Activated CD4-positive, alpha-beta memory T cell treated with anti-CD3 and anti-CD28 coated beads, Interleukin-2, amount 10 ng/mL, durations not matched to agents 7 days and 5 days (primary cell): ENCODE measurements around the gene ZNF358. TPM values are rescaled to one million over a fixed set of nuclear protein-coding genes. Genes with fewer than 3 reads are reported as not detected.
A peak's percentile ranks its signal among the peaks of the same experiment; 100 is the strongest.

Source experiments
- CTCF ChIA-PET: fragments of 350-600 bp; sonication (Branson Sonifier 250); formaldehyde crosslinking; loops from one replicate; lab custom pipeline; 2021; ENCODE audit warnings: antibody characterized with exemption, inconsistent platforms; lab: Charles Lee
- POLR2A ChIA-PET: fragments of 350-600 bp; sonication (Branson Sonifier 250); formaldehyde crosslinking; loops from one replicate; lab custom pipeline; 2021; ENCODE audit warnings: antibody characterized with exemption; lab: Charles Lee
- DNase-seq: peaks from one replicate; pipeline ENCODE4 v3.0.0-alpha.2; 2020
- H3K27ac Mint-ChIP-seq: one replicate; pipeline ENCODE4 v1.8.0; 2021; ENCODE audit warnings: mild to moderate bottlenecking, mixed read lengths
- H3K27me3 Mint-ChIP-seq: one replicate; pipeline ENCODE4 v1.8.0; 2021; ENCODE audit warnings: mixed read lengths
- H3K36me3 Mint-ChIP-seq: one replicate; pipeline ENCODE4 v1.8.0; 2021; ENCODE audit warnings: low read depth, mixed read lengths
- H3K4me1 Mint-ChIP-seq: one replicate; pipeline ENCODE4 v1.8.0; 2021; ENCODE audit warnings: mixed read lengths
- H3K4me3 Mint-ChIP-seq: one replicate; pipeline ENCODE4 v1.8.0; 2021; ENCODE audit warnings: mild to moderate bottlenecking, mixed read lengths
- H3K9me3 Mint-ChIP-seq: one replicate; pipeline ENCODE4 v1.8.0; 2021; ENCODE audit warnings: mixed read lengths
- total RNA-seq, 2 experiments: library from RNA; stranded (reverse); gene quantifications; one replicate each; pipeline ENCODE4 v1.2.3, GENCODE V29; 2021

ZNF358 gene
- total RNA-seq, 2 experiments from 2014 or later = 5.5 to 7.5 TPM

DNA sequence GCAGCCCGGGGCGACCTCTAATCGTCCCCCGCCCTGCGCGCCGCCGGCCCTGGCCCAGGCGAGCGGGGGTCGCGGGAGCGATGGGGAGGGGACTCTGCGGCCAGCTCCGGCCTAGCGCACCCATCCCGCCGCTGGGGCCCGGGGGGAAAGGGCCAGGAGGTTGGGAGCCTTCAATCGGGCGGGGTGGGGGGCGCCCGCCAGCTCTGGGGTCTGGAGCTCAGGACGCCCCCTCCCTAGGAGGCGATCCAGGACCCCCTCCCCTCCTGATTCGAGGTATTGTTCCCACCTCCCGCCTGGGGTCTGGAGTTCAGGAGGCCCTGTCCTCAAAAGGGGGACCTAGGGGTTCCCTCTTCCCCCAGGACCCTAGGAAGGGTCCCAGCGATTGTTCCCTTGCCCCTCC lies 430 bp downstream of the ZNF358 start:
- H3K27ac Mint-ChIP-seq = no peak overlapping the region
- ChIA-PET POLR2A (no interaction called here), CTCF (no interaction called here)
- no peaks in the 10 kb centered on the region for H3K9me3 Mint-ChIP-seq
- H3K4me3 Mint-ChIP-seq = peak overlapping the region; percentile 50
- H3K4me1 Mint-ChIP-seq = peaks cover 12% of the 10 kb centered on the region
- no peak for DNase-seq
- no peaks in the 10 kb centered on the region for H3K36me3 Mint-ChIP-seq
- peaks cover 29% of the 10 kb centered on the region for H3K27me3 Mint-ChIP-seq

DNA sequence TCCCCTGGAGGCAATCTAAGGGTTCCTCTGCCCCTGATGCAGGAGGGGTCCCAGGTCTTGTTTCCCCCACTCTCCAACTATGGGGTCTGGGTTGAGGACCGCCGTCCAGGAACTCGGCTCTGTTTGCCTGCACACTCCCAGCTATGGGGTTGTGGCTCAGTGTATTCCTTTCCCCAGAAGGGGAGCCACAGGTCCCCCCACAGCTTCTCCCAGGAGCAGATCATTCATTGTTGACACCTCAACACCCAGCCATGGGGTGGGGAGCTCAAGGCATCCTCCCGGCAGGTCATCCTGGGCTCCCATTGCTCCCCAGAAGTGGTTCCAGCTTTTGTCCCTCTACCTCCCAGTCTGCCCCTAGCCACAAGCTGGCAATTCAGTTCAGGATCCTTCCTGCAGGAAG lies 975 bp downstream of the ZNF358 start:
- H3K36me3 Mint-ChIP-seq = no peaks in the 10 kb centered on the region
- CTCF ChIA-PET = interaction anchor here (0.9 kb wide), 1 partner anchor 20 kb away, joined by 3 read pairs; a partner anchor contains a TSS
- H3K4me1 Mint-ChIP-seq = peaks cover 15% of the 10 kb centered on the region
- POLR2A ChIA-PET = no interaction called here
- peak overlapping the region; percentile 50 for H3K4me3 Mint-ChIP-seq
- H3K9me3 Mint-ChIP-seq = no peaks in the 10 kb centered on the region
- DNase-seq = no peak
- no peak overlapping the region for H3K27ac Mint-ChIP-seq
- peaks cover 29% of the 10 kb centered on the region for H3K27me3 Mint-ChIP-seq

DNA sequence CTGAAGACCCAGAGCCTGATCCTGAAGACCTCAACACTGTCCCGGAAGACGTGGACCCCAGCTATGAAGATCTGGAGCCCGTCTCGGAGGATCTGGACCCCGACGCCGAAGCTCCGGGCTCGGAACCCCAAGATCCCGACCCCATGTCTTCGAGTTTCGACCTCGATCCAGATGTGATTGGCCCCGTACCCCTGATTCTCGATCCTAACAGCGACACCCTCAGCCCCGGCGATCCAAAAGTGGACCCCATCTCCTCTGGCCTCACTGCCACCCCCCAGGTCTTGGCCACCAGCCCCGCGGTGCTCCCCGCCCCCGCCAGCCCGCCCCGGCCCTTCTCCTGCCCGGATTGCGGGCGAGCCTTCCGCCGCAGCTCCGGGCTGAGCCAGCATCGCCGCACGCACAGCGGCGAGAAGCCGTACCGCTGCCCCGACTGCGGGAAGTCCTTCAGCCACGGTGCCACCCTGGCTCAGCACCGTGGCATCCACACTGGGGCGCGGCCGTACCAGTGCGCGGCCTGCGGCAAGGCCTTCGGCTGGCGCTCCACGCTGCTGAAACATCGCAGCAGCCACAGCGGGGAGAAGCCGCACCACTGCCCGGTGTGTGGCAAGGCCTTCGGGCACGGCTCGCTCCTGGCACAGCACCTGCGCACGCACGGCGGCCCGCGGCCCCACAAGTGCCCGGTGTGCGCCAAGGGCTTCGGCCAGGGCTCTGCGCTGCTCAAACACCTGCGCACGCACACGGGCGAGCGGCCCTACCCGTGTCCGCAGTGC lies 3.6 kb downstream of the ZNF358 start:
- ChIA-PET CTCF (interaction anchor here (0.6 to 4.7 kb wide), 2 partner anchors 49 kb away, joined by 4 to 26 read pairs; no protein-coding TSS in a partner anchor), POLR2A (interaction anchor here (5.7 kb wide), 1 partner anchor 14 kb away, joined by 60 read pairs; the partner anchor contains the start of gene PNPLA6)
- H3K4me3 Mint-ChIP-seq = no peak overlapping the region
- no peaks in the 10 kb centered on the region for H3K36me3 Mint-ChIP-seq
- DNase-seq = no peak
- H3K9me3 Mint-ChIP-seq = no peaks in the 10 kb centered on the region
- no peak overlapping the region for H3K27ac Mint-ChIP-seq
- peaks cover 26% of the 10 kb centered on the region for H3K4me1 Mint-ChIP-seq
- H3K27me3 Mint-ChIP-seq = peaks cover 21% of the 10 kb centered on the region

DNA sequence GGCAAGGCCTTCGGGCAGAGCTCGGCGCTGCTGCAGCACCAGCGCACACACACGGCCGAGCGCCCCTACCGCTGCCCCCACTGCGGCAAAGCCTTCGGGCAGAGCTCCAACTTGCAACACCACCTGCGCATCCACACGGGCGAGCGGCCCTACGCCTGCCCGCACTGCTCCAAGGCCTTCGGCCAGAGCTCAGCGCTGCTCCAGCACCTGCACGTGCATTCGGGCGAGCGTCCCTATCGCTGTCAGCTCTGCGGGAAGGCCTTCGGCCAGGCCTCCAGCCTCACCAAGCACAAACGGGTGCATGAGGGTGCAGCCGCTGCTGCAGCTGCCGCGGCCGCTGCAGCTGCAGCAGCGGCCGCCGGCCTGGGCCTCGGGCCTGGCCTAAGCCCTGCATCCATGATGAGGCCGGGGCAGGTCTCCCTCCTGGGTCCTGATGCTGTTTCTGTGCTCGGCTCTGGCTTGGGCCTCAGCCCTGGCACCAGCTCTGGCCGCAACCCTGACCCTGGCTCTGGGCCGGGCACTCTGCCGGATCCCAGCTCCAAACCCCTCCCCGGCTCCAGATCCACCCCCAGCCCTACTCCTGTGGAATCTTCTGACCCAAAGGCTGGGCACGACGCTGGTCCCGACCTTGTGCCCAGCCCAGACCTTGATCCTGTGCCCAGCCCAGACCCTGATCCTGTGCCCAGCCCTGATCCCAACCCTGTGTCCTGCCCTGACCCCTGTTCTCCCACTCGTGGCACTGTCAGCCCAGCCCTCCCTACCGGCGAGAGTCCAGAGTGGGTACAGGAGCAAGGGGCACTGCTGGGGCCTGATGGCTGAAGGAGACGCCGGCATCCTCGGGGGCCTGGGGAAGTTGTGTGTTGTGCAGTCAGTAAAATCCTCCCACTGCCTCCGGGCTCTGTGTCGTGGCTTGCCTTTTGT lies 4.5 kb downstream of the ZNF358 start:
- Mint-ChIP-seq H3K27me3 (peaks cover 15% of the 10 kb centered on the region), H3K36me3 (no peaks in the 10 kb centered on the region), H3K4me1 (peaks cover 24% of the 10 kb centered on the region), H3K27ac (no peak overlapping the region), H3K9me3 (no peaks in the 10 kb centered on the region), H3K4me3 (no peak overlapping the region)
- DNase-seq = no peak
- CTCF ChIA-PET = interaction anchor here (4.7 kb wide), 1 partner anchor 48 kb away, joined by 26 read pairs; no protein-coding TSS in a partner anchor
- POLR2A ChIA-PET = interaction anchor here (2.0 to 5.7 kb wide), 2 partner anchors 13 to 32 kb away, joined by 7 to 60 read pairs; partner anchors contain the start of genes PEX11G and PNPLA6

DNA sequence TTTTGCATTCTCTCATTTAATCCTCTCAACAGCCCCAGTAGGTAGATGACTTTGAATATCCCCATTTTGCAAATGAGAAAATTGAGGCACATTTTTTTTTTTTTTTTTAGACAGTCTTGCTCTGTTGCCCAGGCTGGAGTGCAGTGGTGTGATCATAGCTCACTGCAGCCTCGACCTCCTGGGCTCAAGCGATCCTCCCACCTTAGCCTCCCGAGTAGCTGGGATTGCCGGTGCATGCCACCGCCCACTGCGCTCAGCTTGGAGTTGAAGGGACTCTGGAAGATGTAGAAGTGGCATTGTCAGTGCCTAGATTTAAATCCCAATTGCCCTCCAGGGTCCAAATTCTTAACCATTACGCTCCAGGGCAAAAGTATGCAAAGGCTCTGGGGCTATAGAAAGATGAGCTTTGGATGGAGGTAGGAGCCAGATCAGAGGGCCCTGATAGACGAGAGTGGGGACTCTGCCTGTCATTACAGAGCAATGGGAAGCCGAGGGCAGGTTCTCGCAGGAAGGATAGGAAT lies 5.7 kb downstream of the ZNF358 start:
- no peak for DNase-seq
- CTCF ChIA-PET = interaction anchor here (0.6 to 4.7 kb wide), 7 partner anchors 13 to 1117 kb away, joined by 3 to 26 read pairs (median 7); partner anchors contain the start of genes PNPLA6 and TRAPPC5
- POLR2A ChIA-PET = interaction anchor here (0.7 to 5.7 kb wide), 10 partner anchors 12 to 977 kb away, joined by 3 to 60 read pairs (median 5); partner anchors contain the start of genes PEX11G and PNPLA6
- peaks cover 20% of the 10 kb centered on the region for H3K4me1 Mint-ChIP-seq
- peak overlapping the region; percentile 83 for H3K4me3 Mint-ChIP-seq
- H3K27me3 Mint-ChIP-seq = peaks cover 10% of the 10 kb centered on the region
- peaks cover 4% of the 10 kb centered on the region for H3K36me3 Mint-ChIP-seq
- H3K27ac Mint-ChIP-seq = peak overlapping the region; percentile 33
- H3K9me3 Mint-ChIP-seq = no peaks in the 10 kb centered on the region

DNA sequence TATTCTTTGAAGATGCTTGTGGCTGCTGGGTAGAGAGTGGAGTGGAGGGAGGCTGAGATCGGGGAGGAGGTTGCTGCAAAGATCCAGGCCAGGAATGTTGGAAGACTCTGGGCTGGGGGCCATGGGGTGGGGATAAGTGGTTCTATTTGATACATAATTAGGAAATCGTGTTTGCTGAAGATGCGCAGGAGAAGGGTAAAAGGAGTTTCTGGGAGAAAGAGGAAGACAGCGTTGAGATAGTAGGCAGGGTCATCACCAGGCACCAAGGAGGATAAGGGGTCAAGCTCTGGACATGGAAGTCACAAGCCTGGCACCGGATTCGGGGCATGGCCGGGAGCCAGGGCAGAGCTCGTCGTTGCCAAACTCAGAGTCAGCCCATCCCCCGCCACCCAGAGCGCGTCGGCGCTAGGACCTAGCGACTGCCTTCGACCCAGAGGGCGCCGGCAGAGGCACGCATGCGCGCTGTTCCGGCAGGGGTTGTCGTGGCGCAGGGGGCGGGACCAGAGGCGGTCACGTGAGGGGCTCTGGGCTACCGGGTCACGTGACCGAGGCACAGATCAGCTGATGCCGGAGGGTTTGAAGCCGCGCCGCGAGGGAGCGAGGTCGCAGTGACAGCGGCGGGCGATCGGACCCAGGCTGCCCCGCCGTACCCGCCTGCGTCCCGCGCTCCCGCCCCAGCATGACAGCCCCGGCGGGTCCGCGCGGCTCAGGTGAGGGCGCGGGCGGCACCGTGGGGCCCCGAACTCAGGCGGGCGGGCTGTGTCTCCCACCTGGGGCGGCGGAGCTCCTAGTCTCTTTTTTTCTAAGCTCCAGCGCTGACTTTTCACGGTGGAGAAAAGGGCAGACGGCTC lies 6.4 kb downstream of the ZNF358 start, which contains the start of gene MCOLN1:
MCOLN1 (plus strand) TSS at position 553 of the 851 bp plus-strand sequence; CDS start at position 680, 127 bp downstream.
- Mint-ChIP-seq H3K27ac (peak within 1 kb of the TSS; percentile 33), H3K27me3 (peaks cover 3% of the 10 kb centered on the region), H3K4me1 (peaks cover 15% of the 10 kb centered on the region), H3K36me3 (peaks cover 4% of the 10 kb centered on the region), H3K9me3 (no peaks in the 10 kb centered on the region), H3K4me3 (peak within 1 kb of the TSS; percentile 83)
- ChIA-PET CTCF (interaction anchor here (0.6 to 4.7 kb wide), 8 partner anchors 13 to 517 kb away, joined by 3 to 26 read pairs (median 6); partner anchors contain the start of genes PNPLA6 and TRAPPC5), POLR2A (interaction anchor here (0.6 to 5.7 kb wide), 17 partner anchors 11 to 978 kb away, joined by 3 to 60 read pairs (median 4); partner anchors contain the start of genes ARHGEF18, PET100, PEX11G and PNPLA6)
- DNase-seq = peak; percentile 100

DNA sequence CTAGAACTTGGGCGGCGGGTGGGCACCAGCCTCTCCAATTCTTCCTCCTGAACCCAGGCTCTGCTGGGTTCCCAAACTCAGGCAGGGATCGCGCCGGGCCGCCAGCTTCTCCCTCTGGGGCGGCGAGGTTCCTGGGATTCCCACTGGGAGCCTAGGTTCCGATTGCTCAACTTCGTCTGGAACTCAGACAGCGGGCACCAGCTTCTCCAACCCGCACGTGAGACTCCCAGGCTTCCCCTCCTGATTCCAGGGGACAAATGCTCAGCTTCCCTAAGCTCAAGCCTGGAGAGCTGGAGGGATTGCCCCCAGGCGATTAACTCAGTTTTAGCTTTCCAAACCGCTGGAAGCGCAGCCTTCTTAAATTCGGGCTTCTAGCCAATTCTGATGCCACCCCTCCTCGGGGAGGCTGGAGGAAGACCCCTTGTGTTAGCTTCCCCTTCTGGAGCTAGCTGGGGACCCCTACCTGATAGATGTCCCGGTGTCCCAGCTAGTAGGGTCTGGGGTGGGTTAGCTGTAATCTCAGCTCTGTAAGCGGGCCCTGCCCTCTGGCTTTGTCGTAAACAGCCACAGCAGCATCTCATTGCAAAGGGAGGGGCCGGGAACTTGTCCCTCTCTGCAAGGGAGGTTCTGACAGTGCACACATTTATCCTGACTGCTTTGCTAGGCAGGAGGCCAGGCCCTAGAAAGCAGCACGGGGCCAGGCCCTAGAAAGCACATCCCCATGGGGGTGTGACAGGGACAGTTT lies 7.2 kb downstream of the ZNF358 start:
- Mint-ChIP-seq H3K36me3 (peaks cover 4% of the 10 kb centered on the region), H3K27ac (no peak overlapping the region)
- CTCF ChIA-PET = interaction anchor here (0.6 to 4.7 kb wide), 8 partner anchors 12 to 518 kb away, joined by 3 to 26 read pairs (median 6); partner anchors contain the start of genes PNPLA6 and TRAPPC5

DNA sequence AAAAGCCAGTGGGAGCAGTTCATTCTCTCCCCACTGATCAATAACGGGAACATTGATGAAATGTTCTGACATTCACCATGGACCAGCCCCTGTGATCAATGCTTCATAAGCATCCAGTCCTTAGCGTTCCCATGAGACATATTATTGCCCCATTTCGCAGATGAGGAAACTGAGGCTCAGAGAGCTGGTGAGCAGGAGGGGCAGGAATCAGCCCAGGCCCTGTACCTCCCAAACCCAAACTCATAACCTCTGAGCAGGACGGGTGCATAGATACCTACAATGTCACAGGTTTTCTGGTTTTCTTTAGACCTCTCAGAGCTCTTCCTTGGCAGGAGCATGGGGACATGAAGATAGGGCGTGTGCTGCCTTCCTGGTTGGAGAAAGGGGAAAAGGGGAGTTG lies 8.6 kb downstream of the ZNF358 start:
- Mint-ChIP-seq H3K4me1 (peaks cover 15% of the 10 kb centered on the region), H3K9me3 (no peaks in the 10 kb centered on the region), H3K4me3 (no peak overlapping the region), H3K36me3 (peaks cover 4% of the 10 kb centered on the region), H3K27ac (no peak overlapping the region), H3K27me3 (no peaks in the 10 kb centered on the region)
- CTCF ChIA-PET = interaction anchor here (4.7 kb wide), 1 partner anchor 44 kb away, joined by 26 read pairs; no protein-coding TSS in a partner anchor
- DNase-seq = no peak
- POLR2A ChIA-PET = interaction anchor here (5.7 kb wide), 1 partner anchor 9 kb away, joined by 60 read pairs; the partner anchor contains the start of gene PNPLA6

More for the DNA sequence above, 7.2 kb downstream of the ZNF358 start:
- H3K27me3 Mint-ChIP-seq = no peaks in the 10 kb centered on the region
- peaks cover 15% of the 10 kb centered on the region for H3K4me1 Mint-ChIP-seq
- H3K9me3 Mint-ChIP-seq = no peaks in the 10 kb centered on the region
- POLR2A ChIA-PET = interaction anchor here (0.7 to 5.7 kb wide), 11 partner anchors 10 to 175 kb away, joined by 3 to 60 read pairs (median 5); partner anchors contain the start of genes ARHGEF18, PET100, PNPLA6 and XAB2
- DNase-seq = no peak
- peak overlapping the region; percentile 67 for H3K4me3 Mint-ChIP-seq

DNA sequence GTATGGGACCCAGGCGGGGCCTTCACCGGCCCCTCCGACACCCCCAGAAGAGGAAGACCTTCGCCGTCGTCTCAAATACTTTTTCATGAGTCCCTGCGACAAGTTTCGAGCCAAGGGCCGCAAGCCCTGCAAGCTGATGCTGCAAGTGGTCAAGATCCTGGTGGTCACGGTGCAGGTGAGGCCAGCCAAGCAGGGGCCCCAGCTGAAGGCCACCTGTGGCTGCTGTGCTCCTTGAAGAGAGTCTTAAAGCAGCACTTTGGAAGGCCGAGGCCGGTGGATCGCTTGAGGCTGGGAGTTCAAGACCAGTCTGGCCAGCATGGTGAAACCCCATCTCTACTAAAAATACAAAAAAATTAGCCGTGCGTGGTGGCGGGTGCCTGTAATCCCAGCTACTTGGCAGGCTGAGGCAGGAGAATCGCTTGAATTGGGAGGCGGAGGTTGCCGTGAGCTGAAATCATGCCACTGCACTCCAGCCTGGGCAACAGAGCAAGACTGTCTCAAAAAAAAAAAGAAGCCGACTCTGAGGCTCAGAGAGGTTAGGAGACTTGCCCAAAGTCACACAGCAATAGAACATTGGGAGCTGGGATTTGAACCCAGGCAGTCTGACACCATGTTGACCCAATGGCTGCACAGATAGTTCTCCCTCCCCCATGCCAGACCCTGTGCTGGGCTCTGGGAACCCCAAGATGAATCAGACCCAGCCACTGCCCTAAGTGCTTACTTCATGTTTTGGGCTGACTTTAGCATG lies 9.3 kb downstream of the ZNF358 start:
- no peak overlapping the region for H3K27ac Mint-ChIP-seq
- no peaks in the 10 kb centered on the region for H3K9me3 Mint-ChIP-seq
- peaks cover 5% of the 10 kb centered on the region for H3K36me3 Mint-ChIP-seq
- H3K27me3 Mint-ChIP-seq = no peaks in the 10 kb centered on the region
- H3K4me3 Mint-ChIP-seq = no peak overlapping the region
- peaks cover 15% of the 10 kb centered on the region for H3K4me1 Mint-ChIP-seq
- ChIA-PET POLR2A (no interaction called here), CTCF (no interaction called here)
- DNase-seq = no peak

DNA sequence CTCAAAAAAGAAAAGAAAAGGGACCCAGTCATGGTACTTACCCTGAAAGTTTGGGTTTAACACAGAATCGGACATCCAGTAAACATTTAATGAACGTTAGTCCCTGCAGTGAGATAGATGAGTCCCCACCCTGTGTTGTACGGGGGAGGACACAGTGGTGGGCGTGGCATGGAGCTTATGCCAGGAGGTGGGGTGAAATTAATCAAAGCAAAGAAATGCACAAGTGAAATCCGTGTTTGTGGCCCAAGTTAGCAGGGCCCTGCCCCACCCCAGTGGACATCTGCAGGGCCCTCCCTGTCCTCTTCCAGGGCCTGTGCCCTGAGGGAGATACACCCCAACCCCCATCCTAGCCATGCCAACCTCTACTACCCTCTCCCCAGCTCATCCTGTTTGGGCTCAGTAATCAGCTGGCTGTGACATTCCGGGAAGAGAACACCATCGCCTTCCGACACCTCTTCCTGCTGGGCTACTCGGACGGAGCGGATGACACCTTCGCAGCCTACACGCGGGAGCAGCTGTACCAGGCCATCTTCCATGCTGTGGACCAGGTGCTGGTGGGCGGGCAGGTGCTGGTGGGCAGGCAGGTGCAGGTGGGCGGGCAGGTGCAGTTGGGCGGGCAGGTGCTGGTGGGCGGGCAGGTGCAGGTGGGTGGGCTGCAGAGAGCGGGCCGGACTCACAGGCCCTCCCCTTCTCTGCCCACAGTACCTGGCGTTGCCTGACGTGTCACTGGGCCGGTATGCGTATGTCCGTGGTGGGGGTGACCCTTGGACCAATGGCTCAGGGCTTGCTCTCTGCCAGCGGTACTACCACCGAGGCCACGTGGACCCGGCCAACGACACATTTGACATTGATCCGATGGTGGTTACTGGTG lies 10.4 kb downstream of the ZNF358 start:
- Mint-ChIP-seq H3K4me1 (peaks cover 15% of the 10 kb centered on the region), H3K27ac (no peak overlapping the region), H3K4me3 (no peak overlapping the region), H3K27me3 (no peaks in the 10 kb centered on the region), H3K9me3 (no peaks in the 10 kb centered on the region), H3K36me3 (peaks cover 8% of the 10 kb centered on the region)
- CTCF ChIA-PET = no interaction called here
- DNase-seq = no peak
- POLR2A ChIA-PET = no interaction called here
